PC-3 (cell line): ENCODE results near the gene CDH4. TPM values are rescaled to one million over a fixed set of nuclear protein-coding genes. Genes with fewer than 3 reads are reported as not detected.

Source experiments
- ATAC-seq: fragments of 200-7000 bp; cut with Tn5 transposase; 2 replicates; pipeline ENCODE4 v1.9.1; 2020; ENCODE audit warnings: mild to moderate bottlenecking, moderate library complexity
- BruUV-seq: library from RNA; stranded (reverse); fragments of 400-500 nt; replicated peaks from 2 replicates; lab custom pipeline; 2021; lab: Mats Ljungman, UMichigan
- CTCF ChIA-PET: fragments of 300-600 bp; sonication (Branson Sonifier 250); formaldehyde crosslinking; loops from one replicate; lab custom pipeline; 2022; ENCODE audit warnings: antibody characterized with exemption; lab: Charles Lee
- POLR2A ChIA-PET: fragments of 300-600 bp; sonication (Branson Sonifier 250); formaldehyde crosslinking; loops from one replicate; lab custom pipeline; 2022; ENCODE audit warnings: antibody characterized with exemption; ENCODE audit not compliant: unreplicated experiment; lab: Charles Lee
- DNase-seq: peaks from one replicate; pipeline ENCODE4 v3.0.0-alpha.2; 2015
- H2AFZ ChIP-seq: fragments of 300-600 bp; sonication (generic); 2 replicates; pipeline ENCODE4 v1.6.0; 2016; ENCODE audit warnings: antibody characterized with exemption, low read length
- H3F3A ChIP-seq: fragments of 300-600 bp; sonication (generic); one replicate; pipeline ENCODE4 v1.6.0; 2017; ENCODE audit warnings: antibody characterized with exemption, low read length, control low read depth, mild to moderate bottlenecking; ENCODE audit not compliant: unreplicated experiment
- H3K27ac ChIP-seq: fragments of 300-600 bp; sonication (generic); 2 replicates; pipeline ENCODE4 v1.5.1; 2016; ENCODE audit warnings: mild to moderate bottlenecking, low read length
- H3K27me3 ChIP-seq: fragments of 300-600 bp; sonication (generic); 2 replicates; pipeline ENCODE4 v1.6.1; 2016; ENCODE audit warnings: low read length, mixed read lengths
- H3K36me3 ChIP-seq: fragments of 300-600 bp; sonication (generic); 2 replicates; pipeline ENCODE4 v1.6.1; 2016; ENCODE audit warnings: low read depth, mixed run types, low read length, mixed read lengths
- H3K4me1 ChIP-seq: fragments of 300-600 bp; sonication (generic); 2 replicates; pipeline ENCODE4 v1.5.1; 2016; ENCODE audit warnings: low read length; ENCODE audit not compliant: insufficient read depth
- H3K4me2 ChIP-seq: fragments of 300-600 bp; sonication (generic); 2 replicates; pipeline ENCODE4 v1.6.0; 2016; ENCODE audit warnings: low read length
- H3K4me3 ChIP-seq: fragments of 300-600 bp; sonication (generic); 2 replicates; pipeline ENCODE4 v1.5.1; 2016; ENCODE audit warnings: mild to moderate bottlenecking, low read length, mixed read lengths
- H3K79me2 ChIP-seq: fragments of 300-600 bp; sonication (generic); 2 replicates; pipeline ENCODE4 v1.6.1; 2017; ENCODE audit warnings: low read length, mixed read lengths
- H3K9ac ChIP-seq: fragments of 300-600 bp; sonication (generic); 2 replicates; pipeline ENCODE4 v1.6.0; 2016; ENCODE audit warnings: mild to moderate bottlenecking, low read length
- H3K9me2 ChIP-seq: fragments of 300-600 bp; sonication (generic); replicated peaks from 2 replicates; pipeline ENCODE4 v1.6.1; 2016; ENCODE audit warnings: mixed run types, low read length, mixed read lengths
- H3K9me3 ChIP-seq: fragments of 300-600 bp; sonication (generic); 2 replicates; pipeline ENCODE4 v1.6.1; 2016; ENCODE audit warnings: low read length, mixed read lengths
- H4K20me1 ChIP-seq: fragments of 300-600 bp; sonication (generic); 2 replicates; pipeline ENCODE4 v1.6.1; 2016; ENCODE audit warnings: low read length, mixed read lengths
- CTCF ChIP-seq: fragments of 300-600 bp; sonication (generic); conservative IDR thresholded peaks from 2 replicates; pipeline ENCODE4 v1.5.1; 2017; ENCODE audit warnings: antibody characterized with exemption, low read depth, mild to moderate bottlenecking, low read length
- EZH2 ChIP-seq: fragments of 300-600 bp; sonication (generic); IDR thresholded peaks from one replicate; pipeline ENCODE4 v1.6.1; 2017; ENCODE audit warnings: antibody characterized with exemption, mild to moderate bottlenecking, low read length; ENCODE audit not compliant: unreplicated experiment
- EZH2phosphoT487 ChIP-seq: fragments of 300-600 bp; sonication (generic); IDR thresholded peaks from 2 replicates; pipeline ENCODE4 v1.6.1; 2018; ENCODE audit warnings: mild to moderate bottlenecking, antibody characterized with exemption, low read length, borderline replicate concordance
- intact Hi-C: fragments of 100-400 bp; cut with micrococcal nuclease; formaldehyde crosslinking; loops from 2 replicates; pipeline ENCODE4 v1.9.0; 2023
- total RNA-seq: library from RNA; depleted of rRNA; stranded (reverse); fragments of >200 nt; gene quantifications from 2 replicates; pipeline ENCODE4 v1.2.3, GENCODE V29; 2014

CDH4 gene
- total RNA-seq, 1 experiment from 2014 or later: not detected

GRCh38 chr20:61644378-61645076 is 392.5 kb downstream of the CDH4 start:
- H3K27me3 ChIP-seq: peaks cover 70% of the 10 kb centered on the region
- H2AFZ ChIP-seq: no peak overlapping the region
- intact Hi-C loops: no loop called here
- no peaks in the 10 kb centered on the region for H3K9me3 ChIP-seq
- H3K4me2 ChIP-seq: no peak overlapping the region
- no TSS peak for BruUV-seq
- H3K9ac ChIP-seq: no peak overlapping the region
- H4K20me1 ChIP-seq: no peaks in the 10 kb centered on the region
- H3K27ac ChIP-seq: no peak overlapping the region
- no peaks in the 10 kb centered on the region for H3K79me2 ChIP-seq
- ChIA-PET CTCF (no interaction called here), POLR2A (no interaction called here)
- no peak for DNase-seq
- TF ChIP-seq EZH2 (no peak), EZH2phosphoT487 (no peak), CTCF (no peak)
- no peaks in the 10 kb centered on the region for H3K4me1 ChIP-seq
- no peak overlapping the region for H3K4me3 ChIP-seq
- H3K9me2 ChIP-seq: no peaks in the 10 kb centered on the region
- no peaks in the 10 kb centered on the region for H3F3A ChIP-seq
- ATAC-seq: no peak
- no peaks in the 10 kb centered on the region for H3K36me3 ChIP-seq

- Histone ChIP-seq H3K9me2 (no peaks in the 10 kb centered on the region), H3K27ac (no peak overlapping the region), H4K20me1 (no peaks in the 10 kb centered on the region), H3K9me3 (no peaks in the 10 kb centered on the region), H3K79me2 (no peaks in the 10 kb centered on the region), H3K4me1 (no peaks in the 10 kb centered on the region), H2AFZ (no peak overlapping the region), H3K27me3 (peaks cover 74% of the 10 kb centered on the region), H3K36me3 (no peaks in the 10 kb centered on the region), H3K4me3 (no peak overlapping the region), H3K9ac (no peak overlapping the region), H3F3A (no peaks in the 10 kb centered on the region), H3K4me2 (no peak overlapping the region)
- ChIA-PET CTCF (no interaction called here), POLR2A (no interaction called here)
- intact Hi-C loops: no loop called here
- BruUV-seq: no TSS peak
- no peak for TF ChIP-seq EZH2phosphoT487
- TF ChIP-seq EZH2: no peak
- no peak for TF ChIP-seq CTCF
- no peak for ATAC-seq
- no peak for DNase-seq
Observed at GRCh38 chr20:61645732-61646131, 393.7 kb downstream of the CDH4 start.

GRCh38 chr20:61646453-61646852 is 394.4 kb downstream of the CDH4 start:
- intact Hi-C loops: no loop called here
- no TSS peak for BruUV-seq
- no peaks in the 10 kb centered on the region for H3K9me3 ChIP-seq
- TF ChIP-seq EZH2: no peak
- TF ChIP-seq EZH2phosphoT487: no peak
- no peak for TF ChIP-seq CTCF
- H3K4me3 ChIP-seq: no peak overlapping the region
- no peak for ATAC-seq
- no peaks in the 10 kb centered on the region for H4K20me1 ChIP-seq
- H3K27me3 ChIP-seq: peaks cover 80% of the 10 kb centered on the region
- H3K4me2 ChIP-seq: no peak overlapping the region
- no peak overlapping the region for H2AFZ ChIP-seq
- no peaks in the 10 kb centered on the region for H3F3A ChIP-seq
- H3K27ac ChIP-seq: no peak overlapping the region
- no peaks in the 10 kb centered on the region for H3K36me3 ChIP-seq
- no peaks in the 10 kb centered on the region for H3K4me1 ChIP-seq
- POLR2A ChIA-PET: no interaction called here
- H3K9ac ChIP-seq: no peak overlapping the region
- no peak for DNase-seq
- H3K79me2 ChIP-seq: no peaks in the 10 kb centered on the region
- no peaks in the 10 kb centered on the region for H3K9me2 ChIP-seq
- CTCF ChIA-PET: no interaction called here
